GM12873 (cell line): Measurements from ENCODE around the gene KNOP1.

Experiments used
- CTCF ChIP-seq: IDR thresholded peaks from 2 replicates; pipeline ENCODE4 v1.5.1; 2012; ENCODE audit warnings: low read depth, mild to moderate bottlenecking, moderate library complexity, low read length, control low read depth; ENCODE audit not compliant: insufficient read depth; ENCODE audit errors: missing control alignments

Gene KNOP1

GRCh38 chr16:19689342-19689741 lies 28.7 kb downstream of the KNOP1 start:
- TF ChIP-seq CTCF = no peak

- no peak for TF ChIP-seq CTCF
Measured at GRCh38 chr16:19688396-19689024, 29.5 kb downstream of the KNOP1 start.

- no peak for TF ChIP-seq CTCF
Measured at GRCh38 chr16:19687279-19687678, 30.7 kb downstream of the KNOP1 start.

GRCh38 chr16:19685176-19685575 lies 32.9 kb downstream of the KNOP1 start:
- no peak for TF ChIP-seq CTCF

- no peak for TF ChIP-seq CTCF
Measured at GRCh38 chr16:19683453-19684236, 34.4 kb downstream of the KNOP1 start.

GRCh38 chr16:19681637-19682036 lies 36.4 kb downstream of the KNOP1 start:
- no peak for TF ChIP-seq CTCF

GRCh38 chr16:19680881-19681340 lies 37.1 kb downstream of the KNOP1 start:
- TF ChIP-seq CTCF = no peak
